SW 1271 (cell line): ENCODE results near the gene FCGBP.
"Not testable (repeated sequence)": the region's sequence is repeated elsewhere in the genome, so short reads cannot be mapped to it uniquely, and the experiment has no call there.

Source experiments
- DNase-seq, 2 experiments: peaks; one replicate each; lab custom pipeline; 2025; lab: John Stamatoyannopoulos, UW

FCGBP gene

GRCh38 chr19:39917561-39918182 is 16.8 kb downstream of the FCGBP start:
- no peak for DNase-seq

DNA sequence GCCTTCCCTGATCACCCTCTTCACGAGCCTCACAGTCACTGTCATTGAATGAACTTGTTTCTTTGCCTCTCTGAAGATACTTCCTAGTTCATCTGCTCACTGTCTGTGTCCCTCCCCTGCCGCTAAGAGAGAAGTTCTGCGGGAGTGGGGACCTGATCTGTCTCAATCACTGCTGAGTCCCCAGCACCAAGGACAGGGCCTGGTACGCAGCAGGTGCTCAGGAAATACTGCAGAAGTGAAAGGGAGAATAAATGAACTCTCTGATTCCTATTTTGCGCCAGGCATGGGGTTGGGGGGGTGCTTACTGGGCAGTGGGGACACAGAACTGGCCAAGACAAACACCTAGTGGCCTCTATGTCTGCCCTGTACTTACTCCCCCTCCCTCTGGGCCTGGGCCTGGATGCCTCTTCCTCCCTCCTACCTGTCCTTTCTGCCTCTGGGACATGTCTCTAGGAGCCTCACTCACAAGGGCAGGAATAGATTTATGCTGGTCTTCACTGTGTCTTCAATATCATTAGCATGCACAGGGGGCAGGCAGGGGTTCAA is 17.5 kb downstream of the FCGBP start:
- no peak for DNase-seq

- no peak for DNase-seq
Measured at GRCh38 chr19:39916236-39916635, 18.2 kb downstream of the FCGBP start.

- no peak for DNase-seq
Measured at GRCh38 chr19:39915848-39916215, 18.6 kb downstream of the FCGBP start.

GRCh38 chr19:39915101-39915847 is 19.2 kb downstream of the FCGBP start:
- no peak for DNase-seq

GRCh38 chr19:39913682-39914333 is 20.6 kb downstream of the FCGBP start:
- no peak for DNase-seq

GRCh38 chr19:39908803-39909202 is 25.6 kb downstream of the FCGBP start:
- no peak for DNase-seq

GRCh38 chr19:39906820-39907611 is 27.4 kb downstream of the FCGBP start:
- DNase-seq = no peak

- no peak for DNase-seq
Measured at GRCh38 chr19:39906283-39906682, 28.2 kb downstream of the FCGBP start.

GRCh38 chr19:39903486-39904091 is 30.8 kb downstream of the FCGBP start:
- not testable (repeated sequence) for DNase-seq

GRCh38 chr19:39902326-39902725 is 32.1 kb downstream of the FCGBP start:
- DNase-seq = not testable (repeated sequence)

GRCh38 chr19:39901681-39902080 is 32.8 kb downstream of the FCGBP start:
- not testable (repeated sequence) for DNase-seq

- not testable (repeated sequence) for DNase-seq
Measured at GRCh38 chr19:39898858-39899257, 35.6 kb downstream of the FCGBP start.

DNA sequence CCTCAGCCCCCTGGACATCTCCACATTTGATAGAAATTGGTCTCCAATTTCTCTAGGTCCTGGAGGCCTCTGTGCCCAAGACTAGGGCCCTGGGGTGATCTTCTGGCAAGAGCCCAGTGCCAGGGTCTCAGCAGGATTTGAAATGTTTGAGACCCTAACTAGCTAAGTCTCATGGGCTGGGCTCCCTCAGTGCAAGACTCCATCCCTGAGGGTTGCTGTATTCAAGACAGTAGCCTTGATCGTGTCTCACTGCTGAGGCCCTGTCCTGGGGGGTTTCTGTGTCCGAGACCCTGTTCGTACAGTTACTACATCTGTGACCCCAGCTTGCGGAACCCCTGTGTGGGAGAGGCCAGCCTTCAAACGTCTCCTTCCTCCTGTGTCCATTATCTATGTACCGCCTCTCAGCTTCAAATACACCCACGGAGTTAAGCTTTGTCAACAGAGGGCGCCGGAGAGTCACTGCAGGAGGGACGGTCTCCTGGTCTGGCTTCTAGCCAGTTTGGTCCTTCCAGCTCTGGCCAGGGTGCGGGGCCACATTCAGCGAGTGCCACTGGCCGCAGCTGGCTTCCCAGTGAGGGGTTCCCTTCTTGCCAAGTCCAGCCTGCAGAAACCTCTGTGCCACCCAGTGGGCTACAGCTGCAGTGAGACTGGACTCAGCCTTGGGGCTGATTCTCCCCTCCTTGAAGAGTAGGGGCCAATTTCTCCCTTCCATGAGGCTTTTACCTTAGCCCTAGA is 36.8 kb downstream of the FCGBP start:
- not testable (repeated sequence) for DNase-seq

DNA sequence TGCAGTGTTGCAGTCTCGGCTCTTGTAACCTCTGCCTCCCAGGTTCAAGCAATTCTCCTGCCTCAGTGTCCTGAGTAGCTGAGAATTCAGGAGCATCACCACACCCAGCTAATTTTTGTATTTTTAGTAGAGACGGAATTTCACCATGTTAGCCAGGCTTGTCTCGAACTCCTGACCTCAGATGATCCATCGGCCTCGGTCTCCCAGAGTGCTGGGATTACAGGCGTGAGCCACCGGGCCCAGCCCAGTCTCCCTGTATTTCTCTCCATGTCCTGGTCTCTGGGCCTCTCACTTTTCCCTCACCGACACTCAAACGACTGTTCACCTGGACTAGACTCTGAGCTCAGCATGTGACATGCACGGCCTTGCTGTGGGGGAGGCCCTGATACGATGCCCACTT is 39.3 kb downstream of the FCGBP start:
- not testable (repeated sequence) for DNase-seq

- not testable (repeated sequence) for DNase-seq
Measured at GRCh38 chr19:39894236-39894606, 40.2 kb downstream of the FCGBP start.

DNA sequence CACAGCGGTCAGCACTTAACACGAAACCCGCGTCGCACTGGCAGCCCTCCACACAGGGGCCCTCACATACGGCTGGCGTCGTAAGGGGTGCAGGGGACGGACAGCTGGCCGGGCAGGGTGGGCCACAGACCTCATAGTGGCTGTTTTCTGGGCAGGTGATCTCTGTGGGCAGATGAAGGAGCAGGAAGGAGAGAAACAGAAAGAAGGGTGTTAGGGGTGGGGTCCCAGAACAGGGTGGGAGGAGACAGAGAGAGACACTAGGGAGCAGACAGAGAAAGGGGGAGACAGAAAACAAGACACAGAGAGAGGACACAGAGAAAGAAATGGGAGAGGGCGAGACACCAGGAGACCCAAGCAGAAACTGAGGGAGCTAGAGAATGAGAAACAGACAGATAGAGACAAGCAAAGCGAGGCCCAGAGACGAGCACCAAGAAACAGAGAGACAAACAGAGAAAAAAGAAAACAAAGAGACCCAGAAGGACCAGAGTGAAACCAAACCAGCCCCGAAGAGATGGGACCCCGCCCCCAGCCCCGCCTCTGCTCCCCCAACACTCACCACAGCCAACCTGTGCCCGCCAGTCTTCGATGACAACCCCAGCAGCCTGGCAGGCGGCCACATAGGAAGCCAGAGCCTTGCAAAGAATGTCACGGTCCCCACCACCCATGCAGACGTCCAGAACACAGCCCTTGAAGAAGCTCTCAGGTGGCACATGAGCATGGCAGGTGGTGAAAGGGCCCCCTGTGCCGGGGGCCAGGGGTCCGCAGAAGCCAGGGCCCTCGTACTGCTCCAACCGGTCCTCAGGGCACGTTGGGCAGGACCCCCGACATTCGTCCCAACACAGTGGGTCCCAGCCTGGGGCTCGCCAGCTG is 40.8 kb downstream of the FCGBP start:
- DNase-seq = not testable (repeated sequence)

DNA sequence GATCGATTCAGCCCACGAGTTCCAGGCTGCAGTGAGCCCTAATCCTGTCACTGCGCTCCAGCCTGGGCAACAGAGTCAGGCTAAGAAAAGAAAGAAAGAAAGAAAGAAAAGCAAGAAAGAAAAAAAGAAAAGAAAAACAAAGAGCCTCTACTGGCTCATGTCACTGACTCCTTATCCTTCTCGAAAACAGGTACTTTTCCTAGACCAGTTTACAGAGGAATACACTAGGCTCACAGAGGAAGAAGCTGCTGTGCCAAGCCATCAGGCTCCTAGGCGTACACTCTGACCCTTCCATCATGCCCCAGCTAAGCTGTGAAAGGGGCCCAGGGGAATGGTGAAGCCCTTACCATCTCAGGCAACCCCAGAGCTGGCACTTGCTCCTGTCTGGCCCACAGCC is 41.9 kb downstream of the FCGBP start:
- DNase-seq = not testable (repeated sequence)

DNA sequence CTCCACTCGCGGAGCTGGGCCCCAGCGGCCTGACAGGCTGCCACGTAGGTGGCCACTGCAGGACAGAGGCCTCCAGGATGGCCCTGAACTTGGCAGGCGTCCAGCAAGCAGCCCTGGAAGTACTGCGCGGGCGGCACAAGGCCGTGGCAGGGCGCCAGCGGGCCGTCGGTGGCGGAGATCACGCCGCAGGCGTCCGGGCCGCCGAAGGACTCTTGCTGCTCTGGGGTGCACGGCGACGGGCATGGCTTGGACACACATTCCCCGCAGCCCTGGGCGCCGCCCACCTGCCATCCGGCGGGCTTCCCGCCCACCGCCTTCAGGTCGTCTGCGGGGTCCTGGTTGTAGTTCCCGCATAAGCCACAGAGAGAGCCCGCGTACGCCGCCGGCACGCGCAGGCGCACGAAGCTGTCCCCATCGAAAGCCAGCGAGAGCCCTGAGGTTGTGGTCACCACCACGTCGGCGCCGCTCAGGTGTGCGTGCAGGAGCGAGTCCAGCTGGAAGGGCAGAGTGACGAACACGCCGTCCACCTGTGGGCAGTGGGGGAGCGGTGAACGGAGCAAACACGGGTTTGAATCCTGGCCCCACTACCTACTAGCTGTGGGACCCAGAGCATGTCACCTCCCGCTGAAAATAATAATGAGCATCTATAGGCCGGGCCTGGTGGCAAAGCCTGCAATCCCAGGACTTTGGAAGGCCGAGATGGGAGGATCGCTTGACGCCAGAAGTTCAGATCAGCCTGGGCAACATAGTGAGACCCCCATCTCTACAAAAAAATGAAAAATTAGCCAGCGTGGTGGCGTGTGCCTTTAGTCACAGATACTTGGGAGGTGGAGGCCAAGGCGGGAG is 42.6 kb downstream of the FCGBP start:
- not testable (repeated sequence) for DNase-seq
